Adipose tissue (tissue), 3 donors: Measurements from ENCODE around the gene DNAH3. TPM values are rescaled to one million over a fixed set of nuclear protein-coding genes. Genes with fewer than 3 reads are reported as not detected.

Experiments
- H3K27ac ChIP-seq: one replicate; pipeline ENCODE4 v1.5.1; 2013; ENCODE audit warnings: low read depth, low read length
- WGBS, 3 donors: extraction: QIAGEN DNeasy Blood & Tissue Kit; methylation state at CpG; one replicate each; pipeline ENCODE4 v1.1.7; 2013; 5-methylcytosine and 5-hydroxymethylcytosine counted together
- polyA plus RNA-seq, 3 donors: library from polyadenylated mRNA; stranded (reverse); fragments of 200-250 nt; gene quantifications; one replicate each; pipeline ENCODE4 v1.2.3, GENCODE V29; 2013
- donor health status: healthy with polysubstance abuse.
- donor health status: Bipolar disorder and iron deficiency.
- donor health status: healthy.

The DNAH3 gene
- polyA plus RNA-seq, 3 donors: not detected

GRCh38 chr16:20905576-20905975 is 245.1 kb downstream of the DNAH3 start:
- peak overlapping the region; percentile 79 for H3K27ac ChIP-seq
- WGBS, 3 donors: 44 to 61% (median 54%) methylated on average over 3 of the region's 3 CpGs

- 19 to 28% (median 19%) methylated on average over 3 of the region's 3 CpGs for WGBS, 3 donors
- H3K27ac ChIP-seq: no peak overlapping the region
Measured at GRCh38 chr16:20904507-20905081, 246.1 kb downstream of the DNAH3 start.

- H3K27ac ChIP-seq: no peak overlapping the region
- WGBS, 3 donors: 27 to 45% (median 30%) methylated on average over 5 of the region's 5 CpGs
Measured at GRCh38 chr16:20903899-20904506, 246.6 kb downstream of the DNAH3 start.

- WGBS, 3 donors: 62 to 90% (median 81%) methylated on average over 5 of the region's 5 CpGs
- H3K27ac ChIP-seq: no peak overlapping the region
Measured at GRCh38 chr16:20903116-20903898, 247.3 kb downstream of the DNAH3 start.

- H3K27ac ChIP-seq: no peak overlapping the region
- 80 to 93% (median 86%) methylated on average over 6 of the region's 6 CpGs for WGBS, 3 donors
Measured at GRCh38 chr16:20902426-20902825, 248.2 kb downstream of the DNAH3 start.

- WGBS, 3 donors: 32 to 39% (median 36%) methylated on average over 27 of the region's 27 CpGs
- H3K27ac ChIP-seq: peak overlapping the region; percentile 80
Measured at GRCh38 chr16:20901436-20902112, 249.1 kb downstream of the DNAH3 start.

GRCh38 chr16:20901068-20901435 is 249.6 kb downstream of the DNAH3 start:
- peak overlapping the region; percentile 80 for H3K27ac ChIP-seq
- WGBS, 3 donors: 0% methylated on average over 20 of the region's 20 CpGs

- WGBS, 3 donors: 0 to 1% (median 0%) methylated on average over 44 to 62 of the region's 62 CpGs
- peak within 1 kb of the TSS; percentile 80 for H3K27ac ChIP-seq
Measured at GRCh38 chr16:20900299-20901067, 250.2 kb downstream of the DNAH3 start, which contains the start of the genes DCUN1D3 and LYRM1. DCUN1D3 (minus strand) TSS chr16:20900358; CDS start chr16:20862538, 37,820 bp downstream. LYRM1 (plus strand) TSS chr16:20900771; CDS start chr16:20915556, 14,785 bp downstream.

GRCh38 chr16:20899477-20900298 is 251.0 kb downstream of the DNAH3 start:
- 0% methylated on average over 22 to 23 of the region's 23 CpGs for WGBS, 3 donors
- H3K27ac ChIP-seq: peak overlapping the region; percentile 56

GRCh38 chr16:20899071-20899470 is 251.6 kb downstream of the DNAH3 start:
- WGBS, 3 donors: 7 to 26% (median 23%) methylated on average over 5 of the region's 5 CpGs

GRCh38 chr16:20897922-20898321 is 252.7 kb downstream of the DNAH3 start:
- no peak overlapping the region for H3K27ac ChIP-seq
- WGBS, 3 donors: 67 to 84% (median 76%) methylated on average over 3 of the region's 3 CpGs

More at GRCh38 chr16:20899071-20899470, 251.6 kb downstream of the DNAH3 start:
- peak overlapping the region; percentile 56 for H3K27ac ChIP-seq

GRCh38 chr16:20897253-20897897 is 253.3 kb downstream of the DNAH3 start:
- WGBS, 3 donors: 83 to 89% (median 87%) methylated on average over 4 of the region's 4 CpGs

GRCh38 chr16:20894388-20894787 is 256.3 kb downstream of the DNAH3 start:
- 77 to 95% (median 93%) methylated on average over 2 of the region's 2 CpGs for WGBS, 3 donors
- H3K27ac ChIP-seq: no peak overlapping the region

More at GRCh38 chr16:20897253-20897897, 253.3 kb downstream of the DNAH3 start:
- H3K27ac ChIP-seq: no peak overlapping the region

GRCh38 chr16:20889625-20890275 is 260.9 kb downstream of the DNAH3 start:
- H3K27ac ChIP-seq: no peak overlapping the region
- WGBS, 3 donors: 85 to 92% (median 88%) methylated on average over 4 of the region's 4 CpGs

- WGBS, 3 donors: 95 to 98% (median 95%) methylated on average over 1 of the region's 1 CpG
- no peak overlapping the region for H3K27ac ChIP-seq
Measured at GRCh38 chr16:20887207-20887606, 263.4 kb downstream of the DNAH3 start.

- 0 to 66% (median 0%) methylated on average over 1 of the region's 1 CpG for WGBS, 3 donors
- no peak overlapping the region for H3K27ac ChIP-seq
Measured at GRCh38 chr16:20886320-20886719, 264.3 kb downstream of the DNAH3 start.
